AG10803 (cell line): ENCODE results near the gene CAPN9.

Experiments
- DNase-seq: peaks from one replicate; pipeline ENCODE4 v3.0.0; 2010; ENCODE audit warnings: low read depth
- H3K4me3 ChIP-seq: 2 replicates; pipeline ENCODE4 v1.5.1; 2011; ENCODE audit warnings: mild to moderate bottlenecking, low read length, control low read depth
- CTCF ChIP-seq: conservative IDR thresholded peaks from 2 replicates; pipeline ENCODE4 v1.5.1; 2011; ENCODE audit warnings: mild to moderate bottlenecking, low read length, control low read depth, inconsistent platforms

CAPN9 gene

GRCh38 chr1:230790026-230790425, 42.8 kb downstream of the CAPN9 start:
- TF ChIP-seq CTCF: no peak
- no peak overlapping the region for H3K4me3 ChIP-seq
- no peak for DNase-seq

GRCh38 chr1:230791986-230792564, 44.9 kb downstream of the CAPN9 start:
- no peak for TF ChIP-seq CTCF
- no peak for DNase-seq
- H3K4me3 ChIP-seq: no peak overlapping the region

GRCh38 chr1:230792691-230793462, 45.7 kb downstream of the CAPN9 start:
- peak; percentile 5 for DNase-seq
- TF ChIP-seq CTCF: peak; percentile 13; the same call in 1 of the 2 replicates
- no peak overlapping the region for H3K4me3 ChIP-seq

- no peak for TF ChIP-seq CTCF
- DNase-seq: no peak
- H3K4me3 ChIP-seq: no peak overlapping the region
Observed at GRCh38 chr1:230793463-230793745, 46.2 kb downstream of the CAPN9 start.

GRCh38 chr1:230794431-230794830, 47.2 kb downstream of the CAPN9 start:
- no peak overlapping the region for H3K4me3 ChIP-seq
- peak; percentile 31 for DNase-seq
- no peak for TF ChIP-seq CTCF

GRCh38 chr1:230794871-230795605, 47.9 kb downstream of the CAPN9 start:
- no peak for DNase-seq
- no peak overlapping the region for H3K4me3 ChIP-seq
- no peak for TF ChIP-seq CTCF

GRCh38 chr1:230796626-230797025, 49.4 kb downstream of the CAPN9 start:
- TF ChIP-seq CTCF: no peak
- no peak for DNase-seq
- H3K4me3 ChIP-seq: no peak overlapping the region
